PC-9 (cell line): Measurements from ENCODE around the gene NPY4R. TPM values are rescaled to one million over a fixed set of nuclear protein-coding genes. Genes with fewer than 3 reads are reported as not detected.
"Not testable (repeated sequence)": the region's sequence is repeated elsewhere in the genome, so short reads cannot be mapped to it uniquely, and the experiment has no call there.

Experiments
- BruUV-seq: library from RNA; stranded (reverse); fragments of 400-500 nt; replicated peaks from 2 replicates; lab custom pipeline; 2021; lab: Mats Ljungman, UMichigan
- CTCF ChIA-PET: fragments of 300-600 bp; sonication (Branson Sonifier 250); formaldehyde crosslinking; loops from one replicate; lab custom pipeline; 2022; ENCODE audit warnings: antibody characterized with exemption; lab: Charles Lee
- POLR2A ChIA-PET: fragments of 300-600 bp; sonication (Branson Sonifier 250); formaldehyde crosslinking; loops from one replicate; lab custom pipeline; 2022; ENCODE audit warnings: antibody characterized with exemption; ENCODE audit not compliant: unreplicated experiment; lab: Charles Lee
- DNase-seq, 2 experiments: peaks; one replicate each; pipeline versions ENCODE4 v3.0.0 to v3.0.0-alpha.2; 2015 to 2022; ENCODE audit warnings: mixed read lengths in 1 of 2
- H2AFZ ChIP-seq: fragments of 200-600 bp; sonication (generic); 2 replicates; pipeline ENCODE4 v1.8.1; 2017; ENCODE audit warnings: antibody characterized with exemption
- H3F3A ChIP-seq: fragments of 200-600 bp; sonication (generic); 2 replicates; pipeline ENCODE4 v1.8.1; 2017; ENCODE audit warnings: antibody characterized with exemption, mild to moderate bottlenecking, low read depth; ENCODE audit not compliant: insufficient read depth
- H3K27ac ChIP-seq: fragments of 200-600 bp; sonication (generic); 2 replicates; pipeline ENCODE4 v1.6.1; 2016; ENCODE audit warnings: mixed run types
- H3K27me3 ChIP-seq: fragments of 200-600 bp; sonication (generic); 2 replicates; pipeline ENCODE4 v1.6.1; 2016; ENCODE audit warnings: low read depth, mixed run types; ENCODE audit not compliant: insufficient read depth
- H3K36me3 ChIP-seq: fragments of 200-600 bp; sonication (generic); 2 replicates; pipeline ENCODE4 v1.6.1; 2016; ENCODE audit warnings: low read depth, mixed run types
- H3K4me1 ChIP-seq: fragments of 200-600 bp; sonication (generic); replicated peaks from 2 replicates; pipeline ENCODE4 v1.6.1; 2016; ENCODE audit warnings: mixed run types; ENCODE audit not compliant: insufficient read depth
- H3K4me2 ChIP-seq: fragments of 200-600 bp; sonication (generic); 2 replicates; pipeline ENCODE4 v1.6.1; 2017; ENCODE audit warnings: mixed run types
- H3K4me3 ChIP-seq: fragments of 200-600 bp; sonication (generic); 2 replicates; pipeline ENCODE4 v1.6.1; 2016; ENCODE audit warnings: mixed run types
- H3K79me2 ChIP-seq: fragments of 200-600 bp; sonication (generic); 2 replicates; pipeline ENCODE4 v1.6.1; 2017; ENCODE audit warnings: low read depth, mixed run types
- H3K9me2 ChIP-seq: fragments of 200-600 bp; sonication (generic); 2 replicates; pipeline ENCODE4 v1.8.1; 2017; ENCODE audit warnings: mild to moderate bottlenecking; ENCODE audit not compliant: insufficient read depth
- H3K9me3 ChIP-seq: fragments of 200-600 bp; sonication (generic); 2 replicates; pipeline ENCODE4 v1.8.1; 2016; ENCODE audit warnings: low read depth; ENCODE audit not compliant: insufficient read depth
- H4K20me1 ChIP-seq: fragments of 200-600 bp; sonication (generic); 2 replicates; pipeline ENCODE4 v1.8.1; 2017; ENCODE audit not compliant: insufficient read depth
- EZH2 ChIP-seq: fragments of 200-600 bp; sonication (generic); IDR thresholded peaks from 2 replicates; pipeline ENCODE4 v1.8.0; 2017; ENCODE audit warnings: antibody characterized with exemption, low read depth
- intact Hi-C: fragments of 100-400 bp; cut with micrococcal nuclease; formaldehyde crosslinking; loops from one replicate; pipeline ENCODE4 v1.10.0; 2022; ENCODE audit not compliant: unreplicated experiment
- total RNA-seq: library from RNA; stranded (reverse); gene quantifications from 2 replicates; pipeline ENCODE4 v1.2.3, GENCODE V29; 2021
- TF ChIP-seq, protein P1 (sequence below): fragments of 200-600 bp; sonication (generic); conservative IDR thresholded peaks from 2 replicates; pipeline ENCODE4 v1.6.1; 2017; ENCODE audit warnings: mixed run types, antibody characterized with exemption, mild to moderate bottlenecking, moderate library complexity

The NPY4R gene
- total RNA-seq, 1 experiment from 2014 or later: 3.1 TPM

DNA sequence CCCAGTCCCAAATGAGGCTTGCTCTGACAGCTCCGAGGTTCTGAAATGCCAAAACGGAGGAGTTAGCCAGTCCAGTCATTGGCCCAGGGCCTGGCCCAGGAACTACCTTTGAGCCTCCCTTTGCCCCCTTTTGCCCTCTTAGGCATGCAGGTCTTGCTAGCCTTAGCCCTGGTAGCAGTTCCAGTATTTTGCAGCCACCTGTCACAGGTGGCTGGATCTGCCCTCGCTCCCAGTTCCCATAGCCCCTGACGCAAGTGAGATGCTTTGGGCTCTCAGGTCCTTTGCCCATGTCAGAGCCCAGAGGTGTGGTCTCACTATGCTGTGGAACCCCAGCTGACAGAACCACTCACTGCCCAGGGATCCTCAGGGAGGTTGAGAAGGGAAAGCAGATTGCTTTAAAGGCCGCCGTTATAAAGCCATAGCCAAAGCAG is 48.7 kb upstream of the NPY4R start:
- no TSS peak for BruUV-seq
- CTCF ChIA-PET: no interaction called here
- Histone ChIP-seq H3K9me3 (no peaks in the 10 kb centered on the region), H3F3A (no peaks in the 10 kb centered on the region), H3K27ac (no peak overlapping the region), H2AFZ (no peak overlapping the region), H3K36me3 (no peaks in the 10 kb centered on the region), H3K27me3 (no peaks in the 10 kb centered on the region), H3K4me1 (0 out of 2 replicates have a peak, but pooled peaks cover 6% of the 10 kb centered on the region), H3K4me2 (no peak overlapping the region), H3K79me2 (no peaks in the 10 kb centered on the region), H3K4me3 (no peak overlapping the region), H4K20me1 (no peaks in the 10 kb centered on the region), H3K9me2 (no peaks in the 10 kb centered on the region)
- no peak for TF ChIP-seq EZH2
- TF ChIP-seq, protein P1, sequence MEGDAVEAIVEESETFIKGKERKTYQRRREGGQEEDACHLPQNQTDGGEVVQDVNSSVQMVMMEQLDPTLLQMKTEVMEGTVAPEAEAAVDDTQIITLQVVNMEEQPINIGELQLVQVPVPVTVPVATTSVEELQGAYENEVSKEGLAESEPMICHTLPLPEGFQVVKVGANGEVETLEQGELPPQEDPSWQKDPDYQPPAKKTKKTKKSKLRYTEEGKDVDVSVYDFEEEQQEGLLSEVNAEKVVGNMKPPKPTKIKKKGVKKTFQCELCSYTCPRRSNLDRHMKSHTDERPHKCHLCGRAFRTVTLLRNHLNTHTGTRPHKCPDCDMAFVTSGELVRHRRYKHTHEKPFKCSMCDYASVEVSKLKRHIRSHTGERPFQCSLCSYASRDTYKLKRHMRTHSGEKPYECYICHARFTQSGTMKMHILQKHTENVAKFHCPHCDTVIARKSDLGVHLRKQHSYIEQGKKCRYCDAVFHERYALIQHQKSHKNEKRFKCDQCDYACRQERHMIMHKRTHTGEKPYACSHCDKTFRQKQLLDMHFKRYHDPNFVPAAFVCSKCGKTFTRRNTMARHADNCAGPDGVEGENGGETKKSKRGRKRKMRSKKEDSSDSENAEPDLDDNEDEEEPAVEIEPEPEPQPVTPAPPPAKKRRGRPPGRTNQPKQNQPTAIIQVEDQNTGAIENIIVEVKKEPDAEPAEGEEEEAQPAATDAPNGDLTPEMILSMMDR: no peak
- DNase-seq: no peak
- POLR2A ChIA-PET: no interaction called here
- intact Hi-C loops: no loop called here

DNA sequence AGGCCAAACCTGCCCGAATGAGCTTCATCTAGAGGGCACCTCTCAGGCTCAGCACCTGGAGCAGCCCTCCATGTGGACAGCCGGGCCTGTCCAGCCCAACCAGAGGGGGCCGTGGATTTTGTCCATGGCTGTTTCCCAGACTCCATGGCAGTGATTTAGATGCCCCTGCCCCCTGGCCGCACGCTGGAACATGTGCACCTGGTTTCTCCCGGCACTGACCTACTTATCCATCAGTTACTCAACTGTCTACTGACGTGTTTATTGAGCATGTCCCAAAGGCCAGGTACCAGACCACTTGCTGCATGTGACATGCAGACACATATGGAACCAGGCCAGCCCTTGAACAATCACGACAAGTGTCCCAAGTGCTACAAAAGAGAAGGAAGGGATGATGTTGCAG is 47.6 kb upstream of the NPY4R start:
- H3K27me3 ChIP-seq, POLR2A ChIA-PET, H3K27ac ChIP-seq, H3K36me3 ChIP-seq, H3K79me2 ChIP-seq, BruUV-seq, DNase-seq, CTCF ChIA-PET, H2AFZ ChIP-seq, intact Hi-C loops, H3K9me3 ChIP-seq, H3K4me3 ChIP-seq, H3F3A ChIP-seq, H3K9me2 ChIP-seq, H3K4me1 ChIP-seq, H4K20me1 ChIP-seq, H3K4me2 ChIP-seq: not testable (repeated sequence)

DNA sequence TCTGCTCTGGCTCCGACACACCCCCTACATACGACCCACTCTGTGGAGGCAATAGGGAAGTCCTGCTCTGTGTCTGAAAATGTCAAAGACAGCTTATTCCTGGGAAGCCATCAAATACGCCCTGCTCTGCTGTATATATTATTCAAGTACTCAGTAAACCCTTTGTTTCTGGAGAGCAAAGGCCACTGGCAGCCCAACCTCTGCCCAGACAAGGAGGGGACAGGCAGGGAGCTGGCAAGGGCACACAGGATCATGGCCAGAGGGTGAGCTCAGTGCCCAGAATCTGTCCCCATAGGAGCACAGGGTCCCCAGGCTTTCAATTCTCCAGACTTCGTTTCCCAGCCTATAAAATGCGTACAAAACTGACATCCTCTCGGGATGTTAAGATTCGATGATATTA is 47.0 kb upstream of the NPY4R start:
- DNase-seq, H3K9me3 ChIP-seq, intact Hi-C loops, CTCF ChIA-PET, H3K79me2 ChIP-seq, H2AFZ ChIP-seq, H3K36me3 ChIP-seq, H3F3A ChIP-seq, H4K20me1 ChIP-seq, H3K4me3 ChIP-seq, H3K4me1 ChIP-seq, BruUV-seq, H3K27me3 ChIP-seq, POLR2A ChIA-PET, H3K27ac ChIP-seq, H3K4me2 ChIP-seq, H3K9me2 ChIP-seq: not testable (repeated sequence)

DNA sequence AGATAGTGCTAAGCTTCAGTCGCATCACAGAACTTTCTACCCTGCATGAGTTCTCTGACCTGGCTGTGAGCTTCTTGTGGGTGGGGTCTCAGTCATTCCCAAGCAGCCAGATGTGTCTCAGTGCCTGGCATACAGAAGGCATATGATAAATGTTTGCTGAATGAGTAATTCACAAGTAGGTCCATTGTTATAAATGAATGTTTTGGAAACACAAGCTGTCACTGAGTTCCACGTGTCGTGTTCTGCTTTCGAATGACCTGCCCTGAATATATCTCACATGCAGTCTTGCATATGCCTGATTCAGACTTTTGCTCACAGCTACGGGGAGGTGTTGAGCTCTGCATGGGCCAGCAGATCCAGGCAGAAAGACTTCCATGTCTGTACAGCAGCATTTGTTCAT is 46.2 kb upstream of the NPY4R start:
- CTCF ChIA-PET, H3K36me3 ChIP-seq, H2AFZ ChIP-seq, H3K4me2 ChIP-seq, H3K27me3 ChIP-seq, BruUV-seq, H3K9me3 ChIP-seq, POLR2A ChIA-PET, H3K4me1 ChIP-seq, H4K20me1 ChIP-seq, H3K9me2 ChIP-seq, H3K79me2 ChIP-seq, H3K4me3 ChIP-seq, intact Hi-C loops, H3F3A ChIP-seq, DNase-seq, H3K27ac ChIP-seq: not testable (repeated sequence)

DNA sequence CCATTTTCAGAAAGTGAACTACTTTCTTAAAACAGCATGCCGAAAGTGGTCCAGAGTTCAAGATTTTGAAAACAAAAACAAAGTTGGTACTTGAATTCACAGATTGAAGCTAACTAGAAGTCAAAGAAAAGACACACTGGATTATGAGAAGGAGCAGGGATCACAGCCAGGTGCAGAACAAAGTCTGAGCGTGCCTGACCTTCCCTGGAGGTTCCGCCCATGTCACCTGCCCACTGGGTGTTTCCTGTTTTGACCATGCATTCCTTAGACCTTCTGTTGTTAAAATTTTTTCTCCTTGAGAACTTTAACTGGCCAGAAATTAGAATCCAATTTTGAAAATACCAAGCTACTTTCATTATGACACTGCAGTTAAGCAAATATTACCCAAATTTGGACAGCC is 34.2 kb upstream of the NPY4R start:
- H3K4me3 ChIP-seq, H3K36me3 ChIP-seq, H3K4me2 ChIP-seq, H3K27me3 ChIP-seq, CTCF ChIA-PET, H3F3A ChIP-seq, BruUV-seq, DNase-seq, intact Hi-C loops, H4K20me1 ChIP-seq, POLR2A ChIA-PET, H3K9me2 ChIP-seq, H2AFZ ChIP-seq, H3K27ac ChIP-seq, H3K79me2 ChIP-seq, H3K4me1 ChIP-seq, H3K9me3 ChIP-seq: not testable (repeated sequence)

DNA sequence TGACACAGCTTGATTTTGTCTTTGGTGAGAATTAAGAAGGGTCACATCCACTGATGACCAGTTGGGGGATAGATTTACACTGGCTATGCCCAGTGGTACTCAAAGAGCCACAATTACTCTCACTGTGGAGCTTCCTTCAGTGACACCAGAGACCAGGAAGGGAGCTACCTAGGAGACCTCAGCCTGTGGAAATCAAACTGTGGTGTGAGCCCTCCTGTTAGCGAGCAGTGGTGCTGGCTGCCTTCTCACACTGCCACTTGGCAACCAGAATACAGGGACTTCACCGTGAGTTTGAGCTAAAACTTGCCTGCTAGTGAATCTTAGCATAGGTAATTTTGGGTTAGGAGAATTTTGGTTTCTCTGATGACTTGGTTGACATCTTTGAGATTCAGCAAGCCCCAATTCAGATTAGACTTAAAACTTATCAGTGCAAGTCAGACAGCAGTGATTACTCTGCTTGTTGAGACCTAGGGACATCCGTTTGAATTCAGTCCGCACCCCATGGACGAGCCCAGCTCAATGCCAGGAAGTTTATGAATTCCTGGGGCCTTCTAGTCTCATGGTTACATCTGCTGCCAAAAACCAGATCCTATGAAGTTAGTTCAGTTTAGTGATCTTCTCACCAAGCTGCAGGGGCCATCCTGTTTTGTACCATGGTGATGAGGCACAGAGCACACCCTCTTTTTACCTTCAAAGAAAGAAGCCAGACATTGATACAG is 33.4 kb upstream of the NPY4R start:
- H3K9me2 ChIP-seq, DNase-seq, POLR2A ChIA-PET, H3K4me1 ChIP-seq, H3K4me2 ChIP-seq, H3F3A ChIP-seq, H3K9me3 ChIP-seq, BruUV-seq, H3K4me3 ChIP-seq, H3K27ac ChIP-seq, CTCF ChIA-PET, H2AFZ ChIP-seq, H3K27me3 ChIP-seq, H4K20me1 ChIP-seq, H3K36me3 ChIP-seq, intact Hi-C loops, H3K79me2 ChIP-seq: not testable (repeated sequence)
